ENCODE results near the gene TOLLIP.

DNA sequence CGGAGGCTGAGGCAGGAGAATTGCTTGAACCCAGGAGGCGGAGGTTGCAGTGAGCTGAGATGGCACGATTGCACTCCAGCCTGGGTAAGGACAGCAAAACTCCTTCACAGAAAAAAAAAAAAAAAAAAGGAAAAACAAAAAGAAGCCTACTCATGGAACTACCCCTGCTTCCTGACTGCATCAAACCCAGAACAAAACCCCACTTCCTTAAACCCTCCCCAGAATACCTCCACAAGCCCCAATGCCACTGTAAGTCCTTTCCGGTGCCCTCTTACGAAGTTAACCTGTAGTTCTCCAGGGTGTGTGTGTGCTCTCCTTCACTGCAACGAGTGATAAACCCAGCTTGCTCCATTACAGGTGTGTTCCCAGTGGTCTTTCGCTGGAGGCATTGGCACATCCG lies 8.6 kb upstream of the TOLLIP start:
- TF ChIP-seq CTCF (IDR thresholded peaks at IDR 0.05; ENCODE audit: insufficient read depth, low read length) = no peak
- TF ChIP-seq GABPA (IDR thresholded peaks at IDR 0.05; ENCODE audit: low read depth) = no peak
- no peak for TF ChIP-seq POLR2AphosphoS5 (IDR thresholded peaks at IDR 0.05; ENCODE audit: low read depth)
